HepG2 (cell line): Measurements from ENCODE around the gene CFD. TPM values are rescaled to one million over a fixed set of nuclear protein-coding genes. Genes with fewer than 3 reads are reported as not detected.
A peak's percentile ranks its signal among the peaks of the same experiment; 100 is the strongest.

Source experiments
- ATAC-seq: fragments of 200-7000 bp; cut with Tn5 transposase; 3 replicates; pipeline ENCODE4 v1.9.1; 2020; ENCODE audit warnings: mild to moderate bottlenecking, moderate library complexity
- BruUV-seq: library from RNA; stranded (reverse); fragments of 400-500 nt; replicated peaks from 2 replicates; lab custom pipeline; 2021; lab: Mats Ljungman, UMichigan
- CTCF ChIA-PET: fragments of 300-600 bp; formaldehyde crosslinking; extraction: SDS; loops from one replicate; lab custom pipeline; 2021; ENCODE audit warnings: low total read pairs, inconsistent platforms, low intra/inter-chr PET ratio; lab: Yijun Ruan, JAX
- POLR2A ChIA-PET: fragments of 350-600 bp; sonication (Branson Sonifier 250); formaldehyde crosslinking; loops from one replicate; lab custom pipeline; 2020; ENCODE audit warnings: antibody characterized with exemption, inconsistent platforms; lab: Yijun Ruan, JAX
- DNase-seq: peaks from one replicate; pipeline ENCODE4 v3.0.0-alpha.2; 2015; ENCODE audit warnings: low spot score
- FAIRE-seq: peaks from 3 replicates; lab custom pipeline; 2011; peaks lifted over from hg19 to GRCh38; lab: Jason Lieb, UNC
- H2AFZ ChIP-seq: one replicate; pipeline ENCODE4 v1.6.1; 2011; ENCODE audit warnings: low read length, inconsistent platforms
- H3K27ac ChIP-seq: fragments of 300-600 bp; 3 replicates; pipeline ENCODE4 v1.8.0; 2011; ENCODE audit warnings: mixed run types, mild to moderate bottlenecking, mixed read lengths, low read length, inconsistent platforms; ENCODE audit not compliant: insufficient read depth; ENCODE audit errors: extremely low read length
- H3K27me3 ChIP-seq, 2 experiments: fragments of 200-600 bp in 1 of 2; 2 replicates in 1 of 2; 3 replicates in 1 of 2; pipeline versions ENCODE4 v1.6.0 to v1.8.0; 2011; ENCODE audit warnings: low read length in 2 of 2, mild to moderate bottlenecking in 2 of 2, moderate library complexity in 2 of 2, inconsistent platforms in 1 of 2; ENCODE audit not compliant: insufficient read depth in 2 of 2, control insufficient read depth in 1 of 2
- H3K36me3 ChIP-seq, 2 experiments: fragments of 200-600 bp in 1 of 2; replicated peaks in 1 of 2; 2 replicates in 1 of 2; 3 replicates in 1 of 2; pipeline versions ENCODE4 v1.5.1 to v1.8.0; 2011; ENCODE audit warnings: low read length in 2 of 2, inconsistent platforms in 1 of 2; ENCODE audit not compliant: insufficient read depth in 2 of 2, control insufficient read depth in 1 of 2
- H3K4me1 ChIP-seq: 2 replicates; pipeline ENCODE4 v1.5.1; 2012; ENCODE audit warnings: low read length, inconsistent platforms; ENCODE audit not compliant: insufficient read depth
- H3K4me2 ChIP-seq: 2 replicates; pipeline ENCODE4 v1.6.0; 2011; ENCODE audit warnings: low read depth, low read length, inconsistent platforms
- H3K4me3 ChIP-seq, 3 experiments: fragments of 200-600 bp in 1 of 3; sonication (generic), shearing (Covaris generic) in 1 of 3; replicated peaks in 1 of 3; 2 replicates each; pipeline ENCODE4 v1.5.1; 2011 to 2016; ENCODE audit warnings: low read length in 3 of 3, inconsistent platforms in 2 of 3, low read depth in 2 of 3, mild to moderate bottlenecking in 2 of 3, control low read depth in 1 of 3, mixed read lengths in 1 of 3; ENCODE audit not compliant: insufficient read depth in 1 of 3
- H3K79me2 ChIP-seq: one replicate; pipeline ENCODE4 v1.6.1; 2011; ENCODE audit warnings: low read length, inconsistent platforms; ENCODE audit not compliant: insufficient read depth
- H3K9ac ChIP-seq: 2 replicates; pipeline ENCODE4 v1.6.0; 2011; ENCODE audit warnings: mild to moderate bottlenecking, low read depth, low read length, inconsistent platforms; ENCODE audit not compliant: insufficient read depth
- H3K9me3 ChIP-seq: 2 replicates; pipeline ENCODE4 v1.5.1; 2012; ENCODE audit warnings: mild to moderate bottlenecking, low read length
- H4K20me1 ChIP-seq: 2 replicates; pipeline ENCODE4 v1.6.0; 2011; ENCODE audit warnings: inconsistent platforms, mild to moderate bottlenecking, low read length, moderate library complexity; ENCODE audit not compliant: insufficient read depth
- CENPT ChIP-seq: sonication (generic); formaldehyde crosslinking; IDR thresholded peaks from 2 replicates; pipeline ENCODE4 v1.8.0; 2022; ENCODE audit warnings: low read depth, mild to moderate bottlenecking, moderate library complexity, missing genetic modification reagents
- EP300 ChIP-seq, 3 experiments: sonication (generic) in 1 of 3; formaldehyde crosslinking in 1 of 3; IDR thresholded peaks; 2 replicates each; pipeline versions ENCODE4 v1.5.1 to v1.6.1; 2011 to 2020; ENCODE audit warnings: low read depth in 2 of 3, low read length in 2 of 3, borderline replicate concordance in 1 of 3, improper control_type of control experiment in 1 of 3, mild to moderate bottlenecking in 1 of 3, missing genetic modification reagents in 1 of 3, moderate library complexity in 1 of 3
- IKZF4 ChIP-seq: sonication (generic); formaldehyde crosslinking; IDR thresholded peaks from 2 replicates; pipeline ENCODE4 v1.5.1; 2020; ENCODE audit warnings: borderline replicate concordance, mild to moderate bottlenecking, low read depth, missing genetic modification reagents; ENCODE audit errors: not compliant biosample characterization
- KDM1A ChIP-seq: IDR thresholded peaks from 2 replicates; pipeline ENCODE4 v1.6.1; 2016; ENCODE audit warnings: missing compliant biosample characterization
- MED1 ChIP-seq: sonication (generic); formaldehyde crosslinking; IDR thresholded peaks from 2 replicates; pipeline ENCODE4 v1.4.0; 2020; ENCODE audit warnings: missing genetic modification reagents
- NCOA2 ChIP-seq: sonication (generic); formaldehyde crosslinking; IDR thresholded peaks from 2 replicates; pipeline ENCODE4 v1.8.0; 2022; ENCODE audit warnings: inconsistent platforms
- NFRKB ChIP-seq: fragments of 450-650 bp; IDR thresholded peaks from 2 replicates; pipeline ENCODE4 v1.6.1; 2017
- PHF21A ChIP-seq: sonication (generic); formaldehyde crosslinking; IDR thresholded peaks from 2 replicates; pipeline ENCODE4 v1.5.0; 2020; ENCODE audit warnings: mild to moderate bottlenecking, missing genetic modification reagents
- POLR2AphosphoS2 ChIP-seq: IDR thresholded peaks from 2 replicates; pipeline ENCODE4 v1.6.1; 2011; ENCODE audit warnings: low read depth, low read length, improper control_type of control experiment
- RFXANK ChIP-seq: IDR thresholded peaks from 2 replicates; pipeline ENCODE4 v1.6.1; 2016
- SNRNP70 ChIP-seq: fragments of 200-400 bp; formaldehyde crosslinking; IDR thresholded peaks from 2 replicates; pipeline ENCODE4 v1.6.1; 2017; ENCODE audit warnings: mild to moderate bottlenecking, low read depth, low read length, moderate library complexity
- SRF ChIP-seq: IDR thresholded peaks from 2 replicates; pipeline ENCODE4 v1.6.1; 2011; ENCODE audit warnings: mild to moderate bottlenecking, low read depth, low read length, moderate library complexity
- THAP11 ChIP-seq: IDR thresholded peaks from 2 replicates; pipeline ENCODE4 v1.6.1; 2016; ENCODE audit warnings: missing biosample characterization, missing genetic modification reagents
- ZMYM3 ChIP-seq: sonication (generic); formaldehyde crosslinking; IDR thresholded peaks from 2 replicates; pipeline ENCODE4 v1.5.1; 2020; ENCODE audit warnings: mild to moderate bottlenecking, missing genetic modification reagents
- ZNF768 ChIP-seq: sonication (generic); formaldehyde crosslinking; IDR thresholded peaks from 2 replicates; pipeline ENCODE4 v1.4.0; 2020; ENCODE audit warnings: missing genetic modification reagents
- ZSCAN22 ChIP-seq: sonication (generic); formaldehyde crosslinking; IDR thresholded peaks from 2 replicates; pipeline ENCODE4 v1.4.0; 2020; ENCODE audit warnings: mild to moderate bottlenecking, missing genetic modification reagents
- WGBS: methylation state at CpG from one replicate; pipeline ENCODE4 v1.1.6; 2017; ENCODE audit warnings: low lambda C conversion rate; 5-methylcytosine and 5-hydroxymethylcytosine counted together
- in situ Hi-C: cut with HindIII; loops from 2 replicates; pipeline ENCODE4 v1.10.0; 2017; ENCODE audit warnings: low pct_unique_long_range_greater_than_20kb; ENCODE audit not compliant: extremely low pct_ligation_motif_present
- intact Hi-C: fragments of 100-400 bp; cut with micrococcal nuclease; formaldehyde crosslinking; loops from one replicate; pipeline ENCODE4 v1.10.0; 2022; ENCODE audit not compliant: unreplicated experiment
- polyA plus RNA-seq, 8 experiments: library from polyadenylated mRNA; depleted of rRNA in 3 of 8; stranded (reverse) in 7 of 8; unstranded in 1 of 8; fragments of >200 nt; fragmentation: Illumina TruSeq in 4 of 8; extraction: Trizol in 4 of 8; gene quantifications; 2 replicates each; pipeline versions ENCODE4 v1.2.1 to v1.2.3, GENCODE V29; 2011 to 2016; ENCODE audit warnings: low read depth in 4 of 8, missing spikeins in 1 of 8, mixed read lengths in 1 of 8; ENCODE audit not compliant: insufficient read depth in 1 of 8
- total RNA-seq, 5 experiments: library from RNA; depleted of rRNA; stranded (reverse); fragments of >200 nt; fragmentation: Illumina TruSeq; extraction: Trizol; gene quantifications; 2 replicates each; pipeline ENCODE4 v1.2.3, GENCODE V29; 2016; ENCODE audit warnings: low read depth in 1 of 5
- TF ChIP-seq, protein P1 (sequence below): sonication (generic); formaldehyde crosslinking; IDR thresholded peaks from 2 replicates; pipeline ENCODE4 v1.4.0; 2020; ENCODE audit warnings: missing genetic modification reagents, borderline replicate concordance
- TF ChIP-seq, protein P2 (sequence below): sonication (generic); formaldehyde crosslinking; IDR thresholded peaks from 2 replicates; pipeline ENCODE4 v1.5.0; 2020; ENCODE audit warnings: missing genetic modification reagents

The CFD gene
- total and polyA plus RNA-seq, 2 of the 13 experiments (the other 11 are each of a cell fraction or from before 2014, with no cell fraction given): 2.3 to 4.6 TPM

DNA sequence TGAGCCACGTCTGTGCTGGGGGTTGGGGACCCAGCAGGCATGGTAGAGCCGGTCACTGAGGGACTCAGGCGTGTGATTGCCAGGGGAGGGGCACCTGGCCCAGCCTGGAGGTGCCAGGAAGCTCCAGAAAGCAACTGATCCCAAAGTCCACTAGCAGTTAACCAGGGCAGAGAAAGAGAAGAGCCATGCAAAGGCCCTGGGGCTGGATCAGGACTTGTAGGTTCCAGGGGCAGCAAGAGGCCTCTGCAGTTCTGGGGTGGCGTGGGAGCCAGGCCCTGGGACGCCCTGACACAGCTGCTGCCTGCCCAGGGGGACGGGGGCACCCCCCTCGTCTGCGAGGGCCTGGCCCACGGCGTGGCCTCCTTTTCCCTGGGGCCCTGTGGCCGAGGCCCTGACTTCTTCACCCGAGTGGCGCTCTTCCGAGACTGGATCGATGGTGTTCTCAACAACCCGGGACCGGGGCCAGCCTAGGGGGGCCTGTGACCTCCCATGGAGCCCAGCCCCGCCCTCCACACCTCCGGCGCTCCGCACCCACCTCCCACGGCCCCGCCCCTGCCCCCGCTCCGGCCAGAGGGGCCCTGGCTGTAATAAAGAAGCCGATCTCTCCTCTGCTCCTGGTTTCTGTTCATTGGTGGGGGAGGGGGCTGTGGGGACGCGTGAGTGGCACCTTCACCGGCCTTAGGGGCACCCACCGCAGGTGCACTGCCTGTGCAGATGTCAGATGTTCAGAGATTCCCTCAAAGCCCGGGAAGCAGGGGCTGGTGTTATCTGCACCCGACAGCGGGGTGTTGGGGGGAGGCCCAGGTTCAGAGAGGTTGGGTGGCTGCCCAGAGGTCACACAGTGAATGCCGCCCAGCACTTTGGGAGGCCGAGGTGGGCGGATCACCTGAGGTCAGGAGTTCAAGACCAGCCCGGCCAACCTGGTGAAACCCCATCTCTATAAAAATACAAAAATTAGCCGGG, 27.8 kb upstream of the CFD start:
- DNase-seq: no peak
- no TSS peak for BruUV-seq
- TF ChIP-seq NFRKB (no peak), NCOA2 (CRISPR knock-in tag) (no peak), IKZF4 (no peak), THAP11 (no peak), EP300 (IDR thresholded peaks at IDR 0.05; ENCODE audit: low read depth in 2 of 2, low read length in 2 of 2) (no peak), EP300 (CRISPR knock-in tag; IDR thresholded peaks at IDR 0.05; ENCODE audit: borderline replicate concordance) (no peak), KDM1A (CRISPR knock-in tag) (0 out of 2 replicates have a peak, but pooled peaks have one; percentile 50), SNRNP70 (no peak), RFXANK (no peak), PHF21A (CRISPR knock-in tag) (no peak), ZSCAN22 (CRISPR knock-in tag) (no peak), POLR2AphosphoS2 (no peak), ZMYM3 (CRISPR knock-in tag) (peak; percentile 76), CENPT (CRISPR knock-in tag) (no peak), ZNF768 (CRISPR knock-in tag) (peak; percentile 99), MED1 (CRISPR knock-in tag) (no peak), SRF (no peak)
- TF ChIP-seq, protein P1, sequence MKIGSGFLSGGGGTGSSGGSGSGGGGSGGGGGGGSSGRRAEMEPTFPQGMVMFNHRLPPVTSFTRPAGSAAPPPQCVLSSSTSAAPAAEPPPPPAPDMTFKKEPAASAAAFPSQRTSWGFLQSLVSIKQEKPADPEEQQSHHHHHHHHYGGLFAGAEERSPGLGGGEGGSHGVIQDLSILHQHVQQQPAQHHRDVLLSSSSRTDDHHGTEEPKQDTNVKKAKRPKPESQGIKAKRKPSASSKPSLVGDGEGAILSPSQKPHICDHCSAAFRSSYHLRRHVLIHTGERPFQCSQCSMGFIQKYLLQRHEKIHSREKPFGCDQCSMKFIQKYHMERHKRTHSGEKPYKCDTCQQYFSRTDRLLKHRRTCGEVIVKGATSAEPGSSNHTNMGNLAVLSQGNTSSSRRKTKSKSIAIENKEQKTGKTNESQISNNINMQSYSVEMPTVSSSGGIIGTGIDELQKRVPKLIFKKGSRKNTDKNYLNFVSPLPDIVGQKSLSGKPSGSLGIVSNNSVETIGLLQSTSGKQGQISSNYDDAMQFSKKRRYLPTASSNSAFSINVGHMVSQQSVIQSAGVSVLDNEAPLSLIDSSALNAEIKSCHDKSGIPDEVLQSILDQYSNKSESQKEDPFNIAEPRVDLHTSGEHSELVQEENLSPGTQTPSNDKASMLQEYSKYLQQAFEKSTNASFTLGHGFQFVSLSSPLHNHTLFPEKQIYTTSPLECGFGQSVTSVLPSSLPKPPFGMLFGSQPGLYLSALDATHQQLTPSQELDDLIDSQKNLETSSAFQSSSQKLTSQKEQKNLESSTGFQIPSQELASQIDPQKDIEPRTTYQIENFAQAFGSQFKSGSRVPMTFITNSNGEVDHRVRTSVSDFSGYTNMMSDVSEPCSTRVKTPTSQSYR: peak; percentile 41; the same call in 1 of the 2 replicates
- TF ChIP-seq, protein P2, sequence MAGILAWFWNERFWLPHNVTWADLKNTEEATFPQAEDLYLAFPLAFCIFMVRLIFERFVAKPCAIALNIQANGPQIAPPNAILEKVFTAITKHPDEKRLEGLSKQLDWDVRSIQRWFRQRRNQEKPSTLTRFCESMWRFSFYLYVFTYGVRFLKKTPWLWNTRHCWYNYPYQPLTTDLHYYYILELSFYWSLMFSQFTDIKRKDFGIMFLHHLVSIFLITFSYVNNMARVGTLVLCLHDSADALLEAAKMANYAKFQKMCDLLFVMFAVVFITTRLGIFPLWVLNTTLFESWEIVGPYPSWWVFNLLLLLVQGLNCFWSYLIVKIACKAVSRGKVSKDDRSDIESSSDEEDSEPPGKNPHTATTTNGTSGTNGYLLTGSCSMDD (CRISPR knock-in tag): no peak

More for the DNA sequence above, 27.8 kb upstream of the CFD start:
- no peak overlapping the region for H3K27ac ChIP-seq
- no peak overlapping the region for H2AFZ ChIP-seq
- WGBS: 1% methylated on average over 8 of the region's 38 CpGs
- H3K27me3 ChIP-seq: peaks cover 13 to 47% of the 10 kb centered on the region in 2 experiments
- H3K4me1 ChIP-seq: peaks cover 27% of the 10 kb centered on the region
- no peaks in the 10 kb centered on the region for H3K79me2 ChIP-seq
- ATAC-seq: peak; percentile 29
- ChIA-PET POLR2A (interaction anchor here (1.0 kb wide), 1 partner anchor 33 kb away, joined by 3 read pairs; no protein-coding TSS in a partner anchor), CTCF (no interaction called here)
- no peaks in the 10 kb centered on the region for H4K20me1 ChIP-seq
- H3K9ac ChIP-seq: no peak overlapping the region
- H3K9me3 ChIP-seq: no peaks in the 10 kb centered on the region
- FAIRE-seq: no peak
- in situ Hi-C loops (no loop called here), intact Hi-C loops (no loop called here)
- H3K36me3 ChIP-seq: no peaks in the 10 kb centered on the region
- peak overlapping the region in 1 of 3 experiments; percentile 33; a peak in 1 of 6 replicates for H3K4me3 ChIP-seq
- peak overlapping the region; percentile 42 for H3K4me2 ChIP-seq
